T47D (cell line): Measurements from ENCODE around the gene FLCN.
A peak's percentile ranks its signal among the peaks of the same experiment; 100 is the strongest.

Experiments used
- DNase-seq, 2 experiments: peaks; one replicate each; pipeline versions ENCODE4 v3.0.0 to v3.0.0-alpha.2; 2011 to 2012; ENCODE audit warnings: low read depth in 1 of 2, low spot score in 1 of 2
- JUND ChIP-seq: IDR thresholded peaks from 2 replicates; pipeline ENCODE4 v1.6.1; 2012; ENCODE audit warnings: low read depth
- in situ Hi-C: cut with HindIII; loops from 2 replicates; pipeline ENCODE4 v1.10.0; 2016; ENCODE audit warnings: low sequenced_read_pairs, low pct_unique_long_range_greater_than_20kb

Gene FLCN

DNA sequence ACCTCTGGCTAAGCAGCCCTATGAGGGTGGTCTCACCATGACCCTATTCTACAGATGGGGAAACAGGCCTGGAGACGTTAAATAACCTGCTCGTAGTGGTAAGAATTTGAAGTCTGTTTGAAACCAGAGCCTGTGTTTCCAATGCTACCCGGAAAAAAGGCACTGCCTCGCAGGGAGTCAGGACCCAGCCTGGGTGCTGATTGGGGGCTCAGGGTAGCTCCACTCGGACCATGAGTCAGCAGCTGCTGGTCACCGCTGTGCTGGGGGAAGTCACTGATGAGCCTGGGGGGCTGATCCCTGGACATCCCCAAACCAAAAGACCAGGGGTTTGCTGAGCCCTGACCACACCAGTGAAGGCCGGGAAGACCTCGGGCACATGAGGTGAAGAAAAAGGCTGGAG, 21.4 kb downstream of the FLCN start:
- DNase-seq: no peak
- no peak for TF ChIP-seq JUND
- in situ Hi-C loops: no loop called here

DNA sequence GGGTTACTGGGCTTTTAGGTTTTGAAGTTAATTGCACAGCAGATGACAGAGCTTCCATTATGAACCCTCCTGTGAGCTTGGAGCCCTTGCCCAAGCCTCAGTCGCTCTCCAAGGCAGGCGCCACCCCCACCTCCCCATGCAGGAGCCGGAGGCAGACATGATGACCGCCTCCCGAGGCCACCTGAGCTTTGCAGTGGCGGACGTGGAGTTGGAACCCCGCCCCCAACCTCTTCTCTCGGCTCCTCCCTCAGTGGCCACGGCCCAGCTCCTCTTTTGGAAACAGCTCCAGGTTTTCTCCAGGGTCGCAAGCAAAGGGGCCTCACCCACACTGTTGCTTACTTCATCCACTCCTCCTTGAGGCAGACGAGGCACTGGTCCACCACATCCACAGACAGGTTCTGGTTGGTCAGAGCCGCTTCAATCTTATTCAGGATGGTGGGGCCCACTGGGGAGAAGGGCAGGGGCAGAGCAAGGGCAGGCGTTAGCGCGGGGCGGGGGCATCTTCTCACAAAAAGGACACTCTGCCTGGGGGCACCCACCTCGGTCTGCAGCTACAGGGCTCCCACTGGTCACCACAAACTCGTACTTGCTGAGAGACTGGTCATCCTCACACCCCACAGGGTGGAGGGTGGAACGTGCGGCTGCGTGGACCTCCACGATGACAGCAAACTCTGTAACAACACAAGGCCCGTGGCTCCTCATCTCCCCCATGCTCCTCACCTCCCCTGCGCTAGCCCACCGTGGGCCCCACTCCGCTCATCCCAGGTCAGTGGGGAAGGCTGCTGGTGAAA, 22.1 kb downstream of the FLCN start:
- DNase-seq: no peak
- in situ Hi-C loops: no loop called here
- TF ChIP-seq JUND: no peak

DNA sequence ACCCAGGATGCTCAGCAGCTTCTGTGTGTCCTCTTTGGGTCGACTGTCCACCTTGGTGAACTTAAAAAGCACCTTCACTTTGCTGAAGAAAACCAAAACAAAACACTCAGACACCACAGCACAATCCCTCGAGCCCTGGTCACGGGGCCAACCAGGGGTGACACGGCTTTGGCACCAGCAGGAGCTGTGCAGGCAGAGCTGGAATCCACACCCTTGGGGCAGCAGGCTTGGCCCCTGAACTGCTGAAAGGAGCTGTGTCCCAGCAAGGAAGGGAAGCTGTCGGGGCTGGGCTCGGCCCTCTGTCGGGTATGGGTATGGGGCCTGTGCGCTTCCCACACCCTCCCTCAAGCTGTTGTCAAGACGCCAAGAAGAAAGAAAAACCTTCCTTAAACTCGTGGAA, 23.2 kb downstream of the FLCN start:
- no peak for TF ChIP-seq JUND

DNA sequence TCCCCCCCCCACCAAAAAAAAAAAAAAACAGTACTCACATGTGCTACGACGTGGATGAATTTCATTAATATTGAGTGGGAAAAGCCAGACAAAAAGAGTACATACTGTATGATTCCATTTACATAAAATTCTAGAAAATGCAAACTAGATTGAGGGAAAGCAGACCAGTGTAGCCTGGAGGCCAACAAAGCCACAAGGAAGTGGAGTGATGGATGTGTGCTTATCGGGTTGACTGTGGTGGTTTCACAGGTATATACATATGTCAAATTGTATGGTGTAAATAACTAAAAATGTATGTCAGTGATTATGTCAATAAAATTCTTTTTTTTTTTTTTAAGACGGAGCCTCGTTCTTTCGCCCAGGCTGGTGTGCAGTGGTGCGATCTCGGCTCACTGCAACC, 29.0 kb downstream of the FLCN start:
- in situ Hi-C loops: no loop called here
- no peak for TF ChIP-seq JUND
- DNase-seq: no peak

More for the DNA sequence above, 23.2 kb downstream of the FLCN start:
- in situ Hi-C loops: no loop called here
- no peak for DNase-seq

DNA sequence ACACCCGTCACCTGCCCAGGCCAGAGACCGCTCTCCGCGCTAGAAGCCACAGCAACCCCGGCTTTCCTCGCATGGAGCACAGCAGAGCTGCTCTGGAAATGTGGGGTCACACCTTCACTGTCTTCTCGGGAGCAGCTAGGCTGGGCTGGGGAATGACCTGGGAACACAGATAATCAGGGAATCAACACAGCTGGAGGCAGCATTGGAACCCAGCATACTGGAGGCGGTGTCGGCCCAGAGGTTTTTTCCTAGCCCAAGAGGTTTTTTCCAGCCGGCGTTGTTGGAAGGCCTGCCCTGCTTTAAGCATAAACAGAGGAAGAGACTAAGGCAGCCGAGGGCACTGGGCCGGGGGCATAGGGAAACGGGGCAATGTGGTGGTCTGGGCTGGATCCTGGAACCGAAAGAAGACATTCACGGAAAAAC, 30.0 kb downstream of the FLCN start:
- TF ChIP-seq JUND: no peak
- no peak for DNase-seq
- in situ Hi-C loops: no loop called here

DNA sequence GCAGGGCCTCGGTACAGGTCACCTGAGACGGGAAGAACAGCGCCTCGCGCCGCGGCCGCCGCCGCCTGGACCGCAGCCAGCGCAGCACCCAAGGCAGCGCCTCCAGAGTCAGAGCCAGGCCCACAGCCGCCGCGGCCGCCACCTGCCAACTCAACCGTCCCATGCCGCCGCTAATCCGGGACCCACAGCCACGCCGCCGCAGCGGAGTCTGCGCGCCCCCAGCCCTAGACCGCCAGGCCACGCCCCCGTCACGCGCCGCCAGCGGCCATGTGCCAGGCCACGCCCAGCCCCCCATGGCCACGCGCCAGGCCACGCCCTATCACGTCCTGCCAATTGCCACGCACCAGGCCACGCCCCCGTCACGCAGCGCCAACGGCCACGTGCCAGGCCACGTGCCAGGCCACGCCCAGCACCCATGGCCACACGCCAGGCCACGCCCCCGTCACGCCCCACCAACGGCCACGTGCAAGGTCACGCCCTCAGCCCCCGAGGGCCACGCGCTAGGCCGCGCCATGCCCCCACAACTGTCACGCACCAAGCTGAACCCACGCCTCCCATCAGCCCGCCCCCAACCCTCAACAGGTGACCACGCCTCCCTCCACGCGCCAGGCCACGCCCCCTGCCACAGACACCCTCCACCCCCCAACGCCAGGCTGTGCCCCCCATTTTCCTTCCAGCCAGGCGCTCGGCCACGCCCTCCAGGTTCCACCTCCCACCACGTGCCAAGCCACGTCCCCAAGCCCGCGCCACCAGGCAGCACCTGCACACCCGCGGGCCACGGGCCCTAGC, 30.6 kb downstream of the FLCN start, which contains the start of gene PLD6:
TSS of gene PLD6 (minus strand) at position 210 of the 789 bp plus-strand sequence. CDS start at position 163, 47 bp downstream.
- peak; percentile 53 to 88 for DNase-seq
- in situ Hi-C loops: no loop called here
- TF ChIP-seq JUND: no peak

DNA sequence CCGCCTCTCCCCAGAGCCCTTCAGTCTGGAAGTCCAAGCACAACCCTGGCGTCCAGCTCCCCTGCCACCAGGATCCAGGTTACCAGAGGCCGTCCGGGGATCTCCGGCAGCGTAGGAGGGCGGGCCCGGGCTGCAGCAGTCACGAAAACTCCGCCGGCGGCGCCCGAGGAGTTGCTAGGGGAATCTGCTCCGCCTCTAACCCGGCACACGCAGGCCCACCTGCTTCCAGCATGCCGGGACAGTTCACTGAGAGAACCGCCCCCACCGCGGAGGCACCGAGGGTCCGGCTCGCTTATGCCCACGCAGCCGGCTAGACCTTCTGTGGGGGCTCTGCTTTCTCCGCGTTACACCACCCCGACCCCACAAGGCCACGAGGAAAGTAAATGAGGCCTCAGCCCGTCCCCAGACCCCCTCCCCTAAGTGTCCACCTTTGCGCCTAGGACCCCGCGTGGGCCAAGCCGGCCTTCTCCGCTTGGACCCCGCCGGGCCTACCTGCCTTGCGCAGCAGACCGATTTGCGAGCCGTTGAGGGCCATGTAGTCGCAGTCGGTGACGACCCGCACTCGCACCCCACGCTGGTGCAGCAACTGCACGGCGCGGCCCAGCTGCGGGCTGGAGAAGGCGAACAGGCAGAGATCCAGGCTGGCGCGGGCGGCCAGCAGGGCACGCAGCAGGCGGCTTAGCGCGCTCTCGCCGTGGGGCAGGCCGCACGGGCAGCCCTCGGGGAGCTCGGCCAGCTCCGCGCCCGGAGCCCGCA, 31.4 kb downstream of the FLCN start:
- peak; percentile 44 to 51 for DNase-seq
- in situ Hi-C loops: no loop called here
- TF ChIP-seq JUND: no peak

DNA sequence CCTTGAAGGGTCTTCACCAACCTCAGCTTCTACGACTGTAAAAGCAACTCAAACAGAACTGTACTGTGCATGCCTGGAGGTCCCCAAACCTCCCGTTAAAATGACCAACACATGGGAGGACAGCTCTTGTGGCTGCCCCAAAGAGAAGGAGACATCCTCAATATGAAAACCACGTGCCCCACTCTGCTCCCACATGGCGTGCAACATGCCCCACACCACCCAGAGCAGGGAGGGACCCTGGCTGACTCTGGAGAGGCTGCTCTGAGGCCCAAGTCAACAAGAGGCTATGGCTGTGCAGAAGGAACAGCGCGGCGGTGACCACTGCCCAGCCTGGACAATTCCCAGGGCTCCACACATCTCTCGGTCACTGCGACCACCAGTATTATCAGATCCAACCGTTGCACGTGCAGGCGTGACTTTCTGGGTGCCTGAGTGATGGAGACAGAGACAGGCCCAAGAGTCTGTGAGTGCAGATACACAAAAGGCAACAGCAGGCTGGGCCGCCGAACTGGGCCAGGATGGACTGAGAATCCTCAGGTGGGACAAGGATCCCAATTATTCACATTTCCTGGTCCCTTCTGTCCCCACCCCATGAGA, 32.2 kb downstream of the FLCN start:
- DNase-seq: no peak
- TF ChIP-seq JUND: no peak
- in situ Hi-C loops: no loop called here

DNA sequence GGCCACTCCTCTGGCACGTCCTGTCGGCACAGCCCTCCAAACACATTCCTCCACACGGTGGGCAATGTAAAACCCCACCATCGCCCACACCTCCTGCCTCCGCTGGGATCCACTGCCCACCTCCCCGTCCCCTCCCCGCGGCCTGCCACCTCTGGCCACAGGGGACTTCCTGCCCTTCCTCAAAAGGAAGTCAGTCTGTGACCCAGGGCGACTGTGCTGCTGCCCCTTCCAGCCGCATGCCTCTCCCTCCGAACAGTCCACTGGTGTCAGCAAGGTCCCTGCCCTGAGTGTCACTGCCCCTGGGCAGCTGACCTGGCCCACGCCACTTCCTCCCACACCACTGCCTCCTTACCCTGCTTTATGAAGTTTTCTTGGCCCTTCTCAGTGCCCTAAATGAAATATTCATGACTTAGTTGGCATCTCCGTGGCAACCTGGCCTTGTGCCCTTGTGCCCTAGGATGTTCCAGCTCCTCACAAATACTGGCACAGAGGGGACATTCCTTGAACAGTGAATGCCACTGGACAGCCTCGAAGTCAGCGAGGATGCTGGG, 32.9 kb downstream of the FLCN start:
- DNase-seq: peak in 1 of 2 experiments; percentile 25
- TF ChIP-seq JUND: no peak

DNA sequence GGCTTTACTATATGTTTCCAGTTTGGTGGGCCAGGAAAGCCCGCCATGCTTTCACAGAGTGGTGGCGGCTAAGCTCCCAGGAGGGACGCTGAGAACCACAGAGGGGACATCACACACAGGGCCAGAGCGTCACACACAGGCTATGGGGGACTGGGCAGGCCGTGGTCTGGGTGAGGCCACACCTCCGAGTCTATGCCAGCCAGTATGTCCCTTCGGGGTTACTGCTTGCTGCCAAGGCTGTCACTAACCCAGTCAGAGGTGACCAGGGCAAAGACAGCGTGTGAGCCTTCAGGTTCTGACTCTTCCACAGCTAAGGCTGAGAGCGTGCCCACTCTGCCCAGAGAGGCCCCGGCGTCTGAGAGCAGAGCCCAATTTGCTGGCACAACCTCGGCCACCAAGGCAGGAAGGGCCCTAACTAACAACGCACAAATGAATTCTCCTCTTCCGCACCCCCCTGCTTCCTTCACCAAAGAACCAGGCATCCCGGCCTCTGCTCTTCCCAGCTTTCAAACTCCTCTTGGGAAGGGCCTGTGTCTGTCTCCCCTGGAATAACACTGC, 33.7 kb downstream of the FLCN start:
- TF ChIP-seq JUND: no peak
- DNase-seq: no peak
- in situ Hi-C loops: no loop called here

More for the DNA sequence above, 32.9 kb downstream of the FLCN start:
- in situ Hi-C loops: no loop called here

DNA sequence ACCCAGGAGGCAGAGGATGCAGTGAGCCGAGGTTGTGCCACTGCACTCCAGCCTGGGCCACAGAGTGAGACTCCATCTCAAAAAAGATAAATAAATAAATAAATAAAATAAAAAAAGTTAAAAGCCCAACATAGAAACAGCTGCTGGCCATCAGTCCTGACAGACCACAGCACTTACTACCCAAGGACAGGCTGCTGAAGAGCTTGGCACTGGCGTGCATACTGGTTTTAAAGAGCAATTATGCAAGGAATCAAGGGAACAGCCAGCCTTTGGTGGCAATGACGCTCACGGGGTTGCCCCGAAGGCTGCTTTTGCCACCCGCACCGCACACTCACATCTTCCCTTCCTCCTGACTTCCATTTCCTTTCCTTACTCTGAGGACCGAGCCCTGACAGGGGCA, 35.1 kb downstream of the FLCN start:
- in situ Hi-C loops: no loop called here
- TF ChIP-seq JUND: no peak
- no peak for DNase-seq

DNA sequence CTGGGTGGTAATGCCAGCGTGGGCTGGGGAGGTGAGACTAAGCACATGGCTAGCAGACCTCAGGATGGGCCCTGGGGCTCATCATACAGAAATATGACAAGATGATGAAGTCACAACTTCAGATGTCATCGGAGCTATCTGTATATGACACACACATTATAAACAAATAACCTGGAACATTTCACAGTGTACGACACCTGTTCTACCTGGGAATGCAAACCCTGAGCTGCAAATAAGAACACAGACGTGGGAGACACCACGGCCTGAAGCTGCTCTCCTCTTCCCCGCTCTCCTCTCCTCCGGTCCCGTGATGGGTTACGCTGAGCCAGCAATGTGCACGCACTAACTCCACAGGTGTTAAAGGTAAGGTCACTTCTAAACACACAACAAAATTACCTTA, 35.7 kb downstream of the FLCN start:
- no peak for DNase-seq
- in situ Hi-C loops: no loop called here
- no peak for TF ChIP-seq JUND
